ENCODE data around the gene HOXB2. TPM values are rescaled to one million over a fixed set of nuclear protein-coding genes. Genes with fewer than 3 reads are reported as not detected.

The HOXB2 gene
- total RNA-seq, 1 donor from 2014 or later, result 46.6 TPM

DNA sequence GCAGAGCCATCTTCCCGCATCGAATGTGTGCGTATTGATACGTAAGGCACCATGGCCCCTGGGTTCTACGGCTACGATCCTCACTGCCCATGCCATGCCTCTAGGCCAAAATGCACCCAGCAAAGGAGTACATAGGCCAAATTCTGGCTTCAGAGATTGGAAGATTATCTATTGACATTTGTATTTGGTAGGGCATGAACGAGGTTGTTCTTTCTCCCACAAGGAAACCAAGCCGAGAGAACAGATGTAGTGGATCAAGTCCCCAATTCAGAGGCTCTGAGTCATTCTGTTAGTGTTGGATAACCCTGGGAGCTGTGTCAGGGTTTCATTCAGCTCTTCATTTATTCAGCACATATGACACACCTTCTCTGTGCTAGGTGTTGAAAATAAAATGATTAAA lies 50.6 kb downstream of the HOXB2 start:
- no peak for DNase-seq (ENCODE audit: low spot score in 2 of 2, unreplicated experiment in 2 of 2)
- H3K4me1 Mint-ChIP-seq, result peaks cover 73% of the 10 kb centered on the region
- no peaks in the 10 kb centered on the region for H3K36me3 Mint-ChIP-seq
- TF ChIP-seq, protein P1, sequence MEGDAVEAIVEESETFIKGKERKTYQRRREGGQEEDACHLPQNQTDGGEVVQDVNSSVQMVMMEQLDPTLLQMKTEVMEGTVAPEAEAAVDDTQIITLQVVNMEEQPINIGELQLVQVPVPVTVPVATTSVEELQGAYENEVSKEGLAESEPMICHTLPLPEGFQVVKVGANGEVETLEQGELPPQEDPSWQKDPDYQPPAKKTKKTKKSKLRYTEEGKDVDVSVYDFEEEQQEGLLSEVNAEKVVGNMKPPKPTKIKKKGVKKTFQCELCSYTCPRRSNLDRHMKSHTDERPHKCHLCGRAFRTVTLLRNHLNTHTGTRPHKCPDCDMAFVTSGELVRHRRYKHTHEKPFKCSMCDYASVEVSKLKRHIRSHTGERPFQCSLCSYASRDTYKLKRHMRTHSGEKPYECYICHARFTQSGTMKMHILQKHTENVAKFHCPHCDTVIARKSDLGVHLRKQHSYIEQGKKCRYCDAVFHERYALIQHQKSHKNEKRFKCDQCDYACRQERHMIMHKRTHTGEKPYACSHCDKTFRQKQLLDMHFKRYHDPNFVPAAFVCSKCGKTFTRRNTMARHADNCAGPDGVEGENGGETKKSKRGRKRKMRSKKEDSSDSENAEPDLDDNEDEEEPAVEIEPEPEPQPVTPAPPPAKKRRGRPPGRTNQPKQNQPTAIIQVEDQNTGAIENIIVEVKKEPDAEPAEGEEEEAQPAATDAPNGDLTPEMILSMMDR (IDR thresholded peaks at IDR 0.05; ENCODE audit: unreplicated experiment), result no peak
- no peaks in the 10 kb centered on the region for H3K27me3 Mint-ChIP-seq (ENCODE audit: low read depth)
- H3K27ac Mint-ChIP-seq, result no peak overlapping the region
- H3K9me3 Mint-ChIP-seq, result no peaks in the 10 kb centered on the region
- peak overlapping the region; percentile 9 for H3K4me3 Mint-ChIP-seq

Other genes with a start within 250 kb of the HOXB2 start
- 3.4 to 4.3 TPM (median 3.4 TPM) in 3 replicates for gene SKAP1, start 114.9 kb downstream of the HOXB2 start, total RNA-seq
- 0.24 to 0.43 TPM (median 0.25 TPM) in 3 replicates for gene HOXB1, start 14.1 kb downstream of the HOXB2 start, total RNA-seq
- 34.2 to 39.2 TPM (median 34.4 TPM) in 3 replicates for gene HOXB4, start 33.2 kb upstream of the HOXB2 start, total RNA-seq
- 282 to 303 TPM (median 282 TPM) in 3 replicates for gene HOXB3, start 45.1 kb upstream of the HOXB2 start, total RNA-seq
- gene HOXB5, start 48.7 kb upstream of the HOXB2 start, total RNA-seq, result 28.6 to 32.4 TPM (median 31.1 TPM) in 3 replicates
- 56.4 to 63.1 TPM (median 59.7 TPM) in 3 replicates for gene HOXB6, start 59.9 kb upstream of the HOXB2 start, total RNA-seq
- gene HOXB7, start 65.9 kb upstream of the HOXB2 start, total RNA-seq, result 18.6 to 20.3 TPM (median 19.5 TPM) in 3 replicates
- 75.7 to 82.4 TPM (median 78.8 TPM) in 3 replicates for gene HOXB8, start 70.2 kb upstream of the HOXB2 start, total RNA-seq
- gene HOXB9, start 81.2 kb upstream of the HOXB2 start, total RNA-seq, result 33.8 to 35.4 TPM (median 34.4 TPM) in 3 replicates
- 14.0 to 16.8 TPM (median 15.2 TPM) in 3 replicates for gene PRAC1, start 177.4 kb upstream of the HOXB2 start, total RNA-seq
- gene PRAC2, start 178.1 kb upstream of the HOXB2 start, total RNA-seq, result 7.3 to 8.5 TPM (median 7.9 TPM) in 3 replicates
- gene HOXB13, start 183.6 kb upstream of the HOXB2 start, total RNA-seq, result 26.4 to 26.9 TPM (median 26.8 TPM) in 3 replicates

Measured in mesothelial cell of epicardium (in vitro differentiated cells).